ENCODE measurements around the gene DDX21. TPM values are rescaled to one million over a fixed set of nuclear protein-coding genes. Genes with fewer than 3 reads are reported as not detected.

DDX21 gene
- total and polyA plus RNA-seq, 2 donors (not counting 3 experiments of a cell fraction or from before 2014, with no cell fraction given), result 33.4 to 98.1 TPM

DNA sequence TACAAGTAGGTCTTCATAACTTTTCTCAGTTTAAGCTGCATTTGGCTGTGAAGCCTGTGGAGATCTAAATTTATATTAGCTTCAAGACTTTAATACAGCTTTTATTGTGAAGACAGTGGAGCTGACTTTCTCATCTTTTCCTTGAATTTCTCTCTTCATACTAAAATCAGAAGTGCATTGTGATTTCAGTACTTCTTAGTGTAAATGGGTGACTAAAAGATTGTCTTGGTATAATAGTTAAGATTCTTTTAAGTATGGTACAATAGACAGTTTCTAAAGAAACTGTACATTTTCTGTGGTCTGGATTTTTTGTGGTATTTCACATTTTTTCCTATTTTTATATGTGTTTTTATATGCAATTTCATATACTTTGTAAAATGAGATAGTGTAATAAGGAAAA is 21.0 kb upstream of the DDX21 start:
- Histone ChIP-seq H2AFZ (ENCODE audit: low read depth, low read length) (no peak overlapping the region), H3K4me3 (replicated peaks in 1 of 3; ENCODE audit: insufficient read depth in 1 of 3, low read depth in 1 of 3, low read length in 3 of 3) (no peak overlapping the region), H3K4me2 (ENCODE audit: insufficient read depth, low read length) (no peak overlapping the region), H3K79me2 (ENCODE audit: control insufficient read depth, insufficient read depth, low read length) (peaks cover 5% of the 10 kb centered on the region), H3K36me3 (ENCODE audit: control insufficient read depth in 2 of 2, extremely low read depth in 1 of 2, insufficient read depth in 2 of 2, low read length in 2 of 2) (peaks cover 4% of the 10 kb centered on the region in 2 experiments), H3K27ac (ENCODE audit: insufficient read depth, low read depth, low read length) (no peak overlapping the region), H3K9me3 (replicated peaks; ENCODE audit: control insufficient read depth, insufficient read depth, low read length) (no peaks in the 10 kb centered on the region), H3K9me1 (replicated peaks; ENCODE audit: control insufficient read depth, extremely low read depth, insufficient read depth, low read length) (no peaks in the 10 kb centered on the region), H3K9ac (replicated peaks; ENCODE audit: extremely low read depth, insufficient read depth, low read length) (no peak overlapping the region), H4K20me1 (replicated peaks; ENCODE audit: control insufficient read depth, extremely low read depth, insufficient read depth, low read length) (no peaks in the 10 kb centered on the region), H3K27me3 (ENCODE audit: control insufficient read depth in 2 of 2, insufficient read depth in 2 of 2, low read length in 2 of 2) (no peaks in the 10 kb centered on the region), H3K4me1 (ENCODE audit: control insufficient read depth, extremely low read depth, insufficient read depth, low read length) (no peaks in the 10 kb centered on the region)
- DNase-seq (ENCODE audit: low read depth, low spot score), result no peak
- POLR2A ChIA-PET, result no interaction called here
- dilution Hi-C loops (cut with MboI; ENCODE audit: extremely low pct_ligation_motif_present, low sequenced_read_pairs), result no loop called here
- BruUV-seq (replicated peaks), result no TSS peak
- intact Hi-C loops (cut with micrococcal nuclease), result no loop called here
- CTCF ChIA-PET, result interaction anchor here (1.0 to 1.3 kb wide), 2 partner anchors 10 to 21 kb away, joined by 4 to 5 read pairs; no protein-coding TSS in a partner anchor
- FAIRE-seq, result no peak
- no peak for TF ChIP-seq JUN (IDR thresholded peaks at IDR 0.05; ENCODE audit: borderline replicate concordance, insufficient read depth, insufficient read length, low read depth)
- TF ChIP-seq EZH2 (IDR thresholded peaks at IDR 0.05; ENCODE audit: borderline replicate concordance, low read depth, low read length, severe bottlenecking), result no peak
- TF ChIP-seq GATA2 (IDR thresholded peaks at IDR 0.05; ENCODE audit: insufficient read depth, insufficient read length, low read depth, low read length), result no peak
- TF ChIP-seq MYC (IDR thresholded peaks at IDR 0.05; ENCODE audit: low read depth, low read length), result no peak
- TF ChIP-seq, protein P1, sequence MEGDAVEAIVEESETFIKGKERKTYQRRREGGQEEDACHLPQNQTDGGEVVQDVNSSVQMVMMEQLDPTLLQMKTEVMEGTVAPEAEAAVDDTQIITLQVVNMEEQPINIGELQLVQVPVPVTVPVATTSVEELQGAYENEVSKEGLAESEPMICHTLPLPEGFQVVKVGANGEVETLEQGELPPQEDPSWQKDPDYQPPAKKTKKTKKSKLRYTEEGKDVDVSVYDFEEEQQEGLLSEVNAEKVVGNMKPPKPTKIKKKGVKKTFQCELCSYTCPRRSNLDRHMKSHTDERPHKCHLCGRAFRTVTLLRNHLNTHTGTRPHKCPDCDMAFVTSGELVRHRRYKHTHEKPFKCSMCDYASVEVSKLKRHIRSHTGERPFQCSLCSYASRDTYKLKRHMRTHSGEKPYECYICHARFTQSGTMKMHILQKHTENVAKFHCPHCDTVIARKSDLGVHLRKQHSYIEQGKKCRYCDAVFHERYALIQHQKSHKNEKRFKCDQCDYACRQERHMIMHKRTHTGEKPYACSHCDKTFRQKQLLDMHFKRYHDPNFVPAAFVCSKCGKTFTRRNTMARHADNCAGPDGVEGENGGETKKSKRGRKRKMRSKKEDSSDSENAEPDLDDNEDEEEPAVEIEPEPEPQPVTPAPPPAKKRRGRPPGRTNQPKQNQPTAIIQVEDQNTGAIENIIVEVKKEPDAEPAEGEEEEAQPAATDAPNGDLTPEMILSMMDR (IDR thresholded peaks at IDR 0.05; ENCODE audit: extremely low read depth in 1 of 2, insufficient read depth in 1 of 2, low read depth in 1 of 2, low read length in 2 of 2), result no peak
- no peak for TF ChIP-seq FOS (IDR thresholded peaks at IDR 0.05; ENCODE audit: borderline replicate concordance, insufficient read depth, low read length)
- TF ChIP-seq, protein P2, sequence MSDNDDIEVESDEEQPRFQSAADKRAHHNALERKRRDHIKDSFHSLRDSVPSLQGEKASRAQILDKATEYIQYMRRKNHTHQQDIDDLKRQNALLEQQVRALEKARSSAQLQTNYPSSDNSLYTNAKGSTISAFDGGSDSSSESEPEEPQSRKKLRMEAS (IDR thresholded peaks at IDR 0.05; ENCODE audit: insufficient read depth, insufficient read length), result no peak
- no peak for TF ChIP-seq POLR2AphosphoS5 (IDR thresholded peaks at IDR 0.05; ENCODE audit: insufficient read depth, low read depth, low read length)
- no peak for TF ChIP-seq POLR2A (IDR thresholded peaks at IDR 0.05; ENCODE audit: low read depth, low read length)

Measured in endothelial cell of umbilical vein (primary cell).